Lung (tissue), 12 donors: ENCODE measurements around the gene CIBAR2. TPM values are rescaled to one million over a fixed set of nuclear protein-coding genes. Genes with fewer than 3 reads are reported as not detected.

Source experiments
- ATAC-seq: fragments of 200-7000 bp; cut with Tn5 transposase; one replicate; pipeline ENCODE4 v1.9.1; 2020; ENCODE audit warnings: moderate number of reproducible peaks; ENCODE audit not compliant: insufficient read depth, low FRiP score
- DNase-seq, 3 donors: peaks; one replicate each; pipeline ENCODE4 v3.0.0-alpha.2; 2013 to 2017
- H3K27ac ChIP-seq, 2 donors: one replicate each; pipeline ENCODE4 v1.5.1; 2013; ENCODE audit warnings: mild to moderate bottlenecking in 2 of 2, moderate library complexity in 2 of 2, control low read depth in 1 of 2, inconsistent platforms in 1 of 2, low read depth in 1 of 2, low read length in 1 of 2
- H3K27me3 ChIP-seq, 3 donors: one replicate each; pipeline ENCODE4 v1.5.1; 2013; ENCODE audit warnings: low read length in 2 of 3; ENCODE audit not compliant: control insufficient read depth in 3 of 3, insufficient read depth in 3 of 3
- H3K36me3 ChIP-seq, 4 donors: one replicate each; pipeline ENCODE4 v1.5.1; 2013; ENCODE audit warnings: low read length in 4 of 4, mild to moderate bottlenecking in 1 of 4, moderate library complexity in 1 of 4; ENCODE audit not compliant: control insufficient read depth in 4 of 4, insufficient read depth in 4 of 4
- H3K4me1 ChIP-seq, 5 donors: one replicate each; pipeline ENCODE4 v1.5.1; 2013; ENCODE audit warnings: low read length in 5 of 5, mild to moderate bottlenecking in 2 of 5, moderate library complexity in 1 of 5; ENCODE audit not compliant: control insufficient read depth in 5 of 5, insufficient read depth in 5 of 5
- H3K4me3 ChIP-seq: one replicate; pipeline ENCODE4 v1.5.1; 2013; ENCODE audit warnings: mild to moderate bottlenecking, control low read depth, moderate library complexity
- H3K9ac ChIP-seq, 2 donors: one replicate each; pipeline ENCODE4 v1.5.1; 2013; ENCODE audit warnings: low read length in 2 of 2, control low read depth in 1 of 2; ENCODE audit not compliant: insufficient read depth in 1 of 2
- H3K9me3 ChIP-seq, 4 donors: one replicate each; pipeline ENCODE4 v1.5.1; 2013; ENCODE audit warnings: low read length in 3 of 4, mild to moderate bottlenecking in 1 of 4, moderate library complexity in 1 of 4; ENCODE audit not compliant: control insufficient read depth in 4 of 4, insufficient read depth in 3 of 4
- WGBS, 2 donors: extraction: QIAGEN DNeasy Blood & Tissue Kit; methylation state at CpG; one replicate each; pipeline ENCODE4 v1.1.7; 2013; 5-methylcytosine and 5-hydroxymethylcytosine counted together
- polyA plus RNA-seq, 2 donors: library from polyadenylated mRNA; stranded (reverse); fragments of 200-250 nt; gene quantifications; one replicate each; pipeline ENCODE4 v1.2.1, GENCODE V29; 2013
- total RNA-seq, 2 donors: library from RNA; depleted of rRNA in 1 of 2; stranded (reverse); fragments of >200 nt in 1 of 2; gene quantifications; one replicate each; pipeline ENCODE4 v1.2.1, GENCODE V29; 2014 to 2021
- TF ChIP-seq, protein P1 (sequence below): IDR thresholded peaks from 2 replicates; pipeline ENCODE4 v1.5.1; 2012; ENCODE audit warnings: mild to moderate bottlenecking; ENCODE audit errors: control extremely low read depth, extremely low read depth
- donor health status: control.
- donor health status: control.
- donor health status: Bipolar disorder and iron deficiency.
- donor health status: healthy.
- donor health status: DM: yes; HTN: yes; CAD: no.

CIBAR2 gene
- total and polyA plus RNA-seq, 4 donors = 11.8 to 49.0 (median 18.9) TPM

DNA sequence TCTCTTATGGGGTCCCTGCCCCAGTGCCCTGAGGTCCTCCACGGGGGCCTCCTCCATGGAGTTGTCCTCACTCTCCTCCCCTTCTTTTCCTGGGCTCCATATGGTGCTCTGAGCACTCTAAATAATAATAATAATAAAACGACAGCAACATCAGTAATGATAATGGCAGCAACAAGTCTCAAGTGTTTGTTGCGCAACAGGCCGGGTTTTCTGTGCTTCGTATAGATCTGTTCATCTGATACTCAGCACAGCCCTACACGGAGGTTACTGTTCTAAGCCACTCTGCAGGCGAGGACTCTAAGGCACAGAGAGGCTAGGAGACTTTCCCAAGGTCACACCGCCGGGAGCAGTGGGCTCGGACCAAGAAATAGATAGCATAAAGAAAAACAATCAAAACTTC lies 13.7 kb downstream of the CIBAR2 start:
- Histone ChIP-seq H3K9ac (no peak overlapping the region), H3K4me1 (no peaks in the 10 kb centered on the region), H3K9me3 (no peaks in the 10 kb centered on the region), H3K36me3 (no peaks in the 10 kb centered on the region), H3K4me3 (no peak overlapping the region), H3K27ac (no peak overlapping the region), H3K27me3 (no peaks in the 10 kb centered on the region)
- no peak for ATAC-seq
- DNase-seq = no peak
- TF ChIP-seq, protein P1, sequence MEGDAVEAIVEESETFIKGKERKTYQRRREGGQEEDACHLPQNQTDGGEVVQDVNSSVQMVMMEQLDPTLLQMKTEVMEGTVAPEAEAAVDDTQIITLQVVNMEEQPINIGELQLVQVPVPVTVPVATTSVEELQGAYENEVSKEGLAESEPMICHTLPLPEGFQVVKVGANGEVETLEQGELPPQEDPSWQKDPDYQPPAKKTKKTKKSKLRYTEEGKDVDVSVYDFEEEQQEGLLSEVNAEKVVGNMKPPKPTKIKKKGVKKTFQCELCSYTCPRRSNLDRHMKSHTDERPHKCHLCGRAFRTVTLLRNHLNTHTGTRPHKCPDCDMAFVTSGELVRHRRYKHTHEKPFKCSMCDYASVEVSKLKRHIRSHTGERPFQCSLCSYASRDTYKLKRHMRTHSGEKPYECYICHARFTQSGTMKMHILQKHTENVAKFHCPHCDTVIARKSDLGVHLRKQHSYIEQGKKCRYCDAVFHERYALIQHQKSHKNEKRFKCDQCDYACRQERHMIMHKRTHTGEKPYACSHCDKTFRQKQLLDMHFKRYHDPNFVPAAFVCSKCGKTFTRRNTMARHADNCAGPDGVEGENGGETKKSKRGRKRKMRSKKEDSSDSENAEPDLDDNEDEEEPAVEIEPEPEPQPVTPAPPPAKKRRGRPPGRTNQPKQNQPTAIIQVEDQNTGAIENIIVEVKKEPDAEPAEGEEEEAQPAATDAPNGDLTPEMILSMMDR = no peak
- WGBS, 2 donors = 69 to 72% methylated on average over 10 of the region's 10 CpGs

GRCh38 chr16:85096921-85097320 lies 15.4 kb downstream of the CIBAR2 start:
- Histone ChIP-seq H3K27me3 (no peaks in the 10 kb centered on the region), H3K4me1 (no peaks in the 10 kb centered on the region), H3K4me3 (no peak overlapping the region), H3K36me3 (no peaks in the 10 kb centered on the region), H3K27ac (no peak overlapping the region), H3K9ac (no peak overlapping the region), H3K9me3 (no peaks in the 10 kb centered on the region)
- WGBS, 2 donors = 82 to 88% methylated on average over 9 of the region's 9 CpGs
- DNase-seq = no peak
- ATAC-seq = no peak
- TF ChIP-seq, protein P1 = no peak

DNA sequence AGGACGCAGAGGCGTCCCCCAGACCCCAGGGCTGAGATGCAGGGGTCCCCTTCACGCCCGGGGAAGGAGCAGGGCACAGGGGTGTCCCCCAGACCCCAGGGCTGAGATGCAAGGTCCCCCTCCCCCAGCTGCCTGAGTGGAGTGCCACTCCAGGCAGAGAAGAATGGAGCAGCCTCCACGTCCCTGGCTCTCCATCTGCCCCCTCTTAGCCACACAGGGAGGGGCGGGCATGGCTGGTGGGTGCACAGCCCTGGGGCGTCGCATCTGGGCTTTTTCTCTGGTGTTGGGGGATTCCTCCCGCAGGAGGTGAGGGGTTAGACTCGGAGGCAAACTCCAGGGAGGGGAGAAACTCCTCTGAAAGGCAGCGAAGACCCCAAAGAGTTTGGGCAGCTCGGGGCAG lies 17.5 kb downstream of the CIBAR2 start:
- Histone ChIP-seq H3K9ac (no peak overlapping the region), H3K36me3 (no peaks in the 10 kb centered on the region), H3K27ac (no peak overlapping the region), H3K4me1 (peaks cover 0 to 18% (median 7%) of the 10 kb centered on the region in 5 donors), H3K4me3 (no peak overlapping the region), H3K27me3 (no peaks in the 10 kb centered on the region), H3K9me3 (no peaks in the 10 kb centered on the region)
- 80 to 85% methylated on average over 11 to 12 of the region's 12 CpGs for WGBS, 2 donors
- ATAC-seq (no peak), DNase-seq (no peak)
- TF ChIP-seq, protein P1 = no peak

GRCh38 chr16:85094176-85094805 lies 18.0 kb downstream of the CIBAR2 start:
- Histone ChIP-seq H3K36me3 (no peaks in the 10 kb centered on the region), H3K27me3 (no peaks in the 10 kb centered on the region), H3K4me3 (no peak overlapping the region), H3K9ac (no peak overlapping the region), H3K4me1 (peaks cover 0 to 24% (median 9%) of the 10 kb centered on the region in 5 donors), H3K9me3 (no peaks in the 10 kb centered on the region), H3K27ac (no peak overlapping the region)
- DNase-seq (no peak), ATAC-seq (no peak)
- TF ChIP-seq, protein P1 = no peak
- WGBS, 2 donors = 86 to 92% methylated on average over 12 of the region's 12 CpGs
